GM04503 (cell line): Measurements from ENCODE around the gene CFAP65.

Experiments
- DNase-seq: peaks from one replicate; pipeline ENCODE4 v3.0.0-alpha.2; 2012; ENCODE audit warnings: low read depth

CFAP65 gene, protein sequence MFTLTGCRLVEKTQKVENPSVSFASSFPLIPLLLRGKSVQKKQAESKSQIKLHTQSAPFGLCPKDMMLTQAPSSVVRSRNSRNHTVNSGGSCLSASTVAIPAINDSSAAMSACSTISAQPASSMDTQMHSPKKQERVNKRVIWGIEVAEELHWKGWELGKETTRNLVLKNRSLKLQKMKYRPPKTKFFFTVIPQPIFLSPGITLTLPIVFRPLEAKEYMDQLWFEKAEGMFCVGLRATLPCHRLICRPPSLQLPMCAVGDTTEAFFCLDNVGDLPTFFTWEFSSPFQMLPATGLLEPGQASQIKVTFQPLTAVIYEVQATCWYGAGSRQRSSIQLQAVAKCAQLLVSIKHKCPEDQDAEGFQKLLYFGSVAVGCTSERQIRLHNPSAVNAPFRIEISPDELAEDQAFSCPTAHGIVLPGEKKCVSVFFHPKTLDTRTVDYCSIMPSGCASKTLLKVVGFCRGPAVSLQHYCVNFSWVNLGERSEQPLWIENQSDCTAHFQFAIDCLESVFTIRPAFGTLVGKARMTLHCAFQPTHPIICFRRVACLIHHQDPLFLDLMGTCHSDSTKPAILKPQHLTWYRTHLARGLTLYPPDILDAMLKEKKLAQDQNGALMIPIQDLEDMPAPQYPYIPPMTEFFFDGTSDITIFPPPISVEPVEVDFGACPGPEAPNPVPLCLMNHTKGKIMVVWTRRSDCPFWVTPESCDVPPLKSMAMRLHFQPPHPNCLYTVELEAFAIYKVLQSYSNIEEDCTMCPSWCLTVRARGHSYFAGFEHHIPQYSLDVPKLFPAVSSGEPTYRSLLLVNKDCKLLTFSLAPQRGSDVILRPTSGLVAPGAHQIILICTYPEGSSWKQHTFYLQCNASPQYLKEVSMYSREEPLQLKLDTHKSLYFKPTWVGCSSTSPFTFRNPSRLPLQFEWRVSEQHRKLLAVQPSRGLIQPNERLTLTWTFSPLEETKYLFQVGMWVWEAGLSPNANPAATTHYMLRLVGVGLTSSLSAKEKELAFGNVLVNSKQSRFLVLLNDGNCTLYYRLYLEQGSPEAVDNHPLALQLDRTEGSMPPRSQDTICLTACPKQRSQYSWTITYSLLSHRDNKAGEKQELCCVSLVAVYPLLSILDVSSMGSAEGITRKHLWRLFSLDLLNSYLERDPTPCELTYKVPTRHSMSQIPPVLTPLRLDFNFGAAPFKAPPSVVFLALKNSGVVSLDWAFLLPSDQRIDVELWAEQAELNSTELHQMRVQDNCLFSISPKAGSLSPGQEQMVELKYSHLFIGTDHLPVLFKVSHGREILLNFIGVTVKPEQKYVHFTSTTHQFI (N-terminal part only)

DNA sequence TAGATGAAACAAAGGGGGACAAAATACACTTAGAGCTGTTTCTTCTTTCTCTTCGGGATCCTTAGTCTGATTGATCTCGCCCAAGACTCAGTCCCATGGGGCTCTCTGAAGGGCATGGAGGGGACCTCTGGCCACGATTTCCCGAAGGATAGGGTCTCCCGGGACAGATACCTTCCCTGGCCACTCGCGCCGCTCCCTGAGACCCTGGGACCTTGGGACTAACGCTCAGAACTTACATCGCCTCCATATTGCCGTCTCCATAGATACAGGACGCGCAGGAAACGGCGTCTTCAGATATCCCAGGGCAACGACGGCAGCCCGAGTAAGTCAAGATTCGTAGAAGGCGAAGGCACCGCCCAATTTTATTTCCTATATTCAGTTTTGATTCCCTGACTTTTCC, at the start of gene CFAP65:
Gene CFAP65, minus strand, starts transcription at position 265 of the 400 bp plus-strand sequence. CDS start 2,468 bp downstream, outside the sequence.
- DNase-seq: no peak

DNA sequence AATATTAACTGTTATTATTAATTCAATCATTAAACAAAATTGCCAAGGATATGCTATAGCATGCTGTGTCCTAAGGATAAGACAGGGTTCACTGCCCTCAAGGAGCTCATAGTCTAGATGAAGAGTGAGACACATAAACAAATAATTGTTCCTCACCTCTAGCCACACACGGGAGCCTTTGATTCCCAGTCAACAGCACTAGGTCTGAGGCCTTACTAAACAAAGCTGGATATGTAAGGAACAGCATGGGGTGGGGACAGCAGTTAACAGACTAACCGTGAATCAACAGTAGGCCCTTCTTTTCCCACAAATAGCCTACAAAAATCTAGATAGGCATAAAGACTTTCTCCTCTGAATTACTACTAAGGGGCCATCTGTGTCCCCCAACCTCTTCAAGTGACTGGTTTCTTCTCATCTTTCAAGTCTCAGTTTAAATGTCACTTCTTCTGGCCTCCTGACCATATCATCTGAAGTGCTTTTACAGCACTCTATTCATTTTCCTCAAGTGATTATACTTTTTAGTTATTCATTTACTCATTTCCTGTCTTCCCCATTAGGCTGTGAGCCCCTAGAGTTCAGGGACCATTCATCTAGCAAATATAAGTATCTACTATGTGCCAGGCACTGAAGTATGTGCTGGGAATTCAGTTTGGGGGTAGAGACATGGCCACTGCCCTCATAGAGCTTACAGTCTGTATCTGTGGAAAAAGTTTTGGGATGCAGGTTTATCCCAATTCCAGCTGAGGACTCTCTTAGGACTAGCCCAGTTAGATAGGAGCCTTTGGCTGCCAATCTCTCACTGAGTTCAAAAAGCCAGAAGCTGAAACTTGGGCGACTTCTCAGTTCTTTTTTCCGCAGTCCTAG, 49.4 kb upstream of the CFAP65 start:
- DNase-seq: no peak

DNA sequence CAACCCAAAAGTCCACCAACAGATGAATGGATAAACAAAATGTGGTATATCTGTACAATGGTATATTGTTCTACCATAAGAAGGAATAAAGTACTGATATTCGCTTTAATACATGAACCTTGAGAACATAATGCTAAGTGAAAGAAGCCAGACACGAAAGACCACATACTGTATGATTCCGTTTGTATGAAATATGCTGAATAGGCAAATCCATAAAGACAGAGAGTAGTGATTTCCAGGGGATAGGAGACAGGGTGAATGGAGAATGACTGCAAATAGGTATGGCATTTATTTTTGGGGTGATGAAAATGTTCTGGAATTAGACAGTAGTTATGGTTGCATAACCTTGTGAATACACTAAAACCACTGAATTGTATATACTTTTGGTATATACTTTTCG, 48.0 kb upstream of the CFAP65 start:
- no peak for DNase-seq

DNA sequence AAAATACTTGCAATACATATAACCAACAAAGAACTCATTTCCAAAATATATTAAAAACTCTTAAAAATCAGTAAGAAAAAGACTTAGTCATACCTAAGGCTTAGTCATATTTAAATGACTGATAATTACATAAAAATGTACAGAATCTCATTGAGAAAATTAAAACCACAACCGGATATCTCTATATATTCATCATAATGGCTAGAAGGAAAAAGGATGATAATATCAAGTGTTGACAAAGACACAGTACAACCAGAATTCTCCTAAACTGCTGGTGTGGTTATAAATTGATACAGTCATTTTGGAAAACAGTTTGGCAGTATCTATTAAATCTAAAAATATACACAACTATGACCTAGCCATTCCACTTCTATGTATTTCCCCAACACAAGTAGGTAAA, 46.5 kb upstream of the CFAP65 start:
- no peak for DNase-seq

DNA sequence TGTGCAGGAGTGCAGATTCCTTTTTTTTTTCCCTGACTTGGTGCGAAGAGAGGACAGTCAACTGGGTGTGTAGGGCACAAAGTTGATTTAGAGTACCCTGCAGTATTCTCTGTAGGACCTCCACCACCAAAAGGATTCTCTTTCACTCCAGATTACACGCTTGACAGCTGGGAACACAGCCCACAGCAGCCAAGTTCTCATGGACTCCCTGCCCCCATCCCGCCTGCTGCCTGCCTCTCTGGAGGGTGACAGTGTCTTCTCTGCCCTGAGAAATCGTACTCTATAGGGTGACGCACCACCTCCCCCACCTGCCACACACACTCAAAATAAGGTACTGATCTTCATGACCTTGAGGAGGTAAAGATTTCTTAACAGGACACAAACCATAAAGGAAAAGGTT, 46.0 kb upstream of the CFAP65 start:
- no peak for DNase-seq

DNA sequence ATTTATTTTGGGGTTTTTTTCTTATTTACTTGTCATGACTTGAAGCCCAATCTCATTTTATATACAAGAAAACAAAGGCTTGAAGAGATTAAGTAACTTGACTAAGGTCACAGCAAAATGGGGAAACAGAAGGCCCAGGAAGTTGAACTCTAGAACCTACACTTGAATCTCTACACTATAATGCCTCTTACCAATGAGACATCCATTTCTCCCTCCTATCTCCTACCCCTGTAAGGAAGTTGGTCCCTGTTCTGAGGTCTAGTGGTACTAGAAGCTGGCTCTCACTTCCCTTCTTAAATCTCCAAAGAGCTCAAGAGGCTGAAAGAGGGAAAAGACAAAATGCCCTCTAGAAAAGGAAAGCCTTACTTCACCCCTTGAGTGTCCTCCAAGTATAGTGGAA, 44.9 kb upstream of the CFAP65 start:
- DNase-seq: no peak

DNA sequence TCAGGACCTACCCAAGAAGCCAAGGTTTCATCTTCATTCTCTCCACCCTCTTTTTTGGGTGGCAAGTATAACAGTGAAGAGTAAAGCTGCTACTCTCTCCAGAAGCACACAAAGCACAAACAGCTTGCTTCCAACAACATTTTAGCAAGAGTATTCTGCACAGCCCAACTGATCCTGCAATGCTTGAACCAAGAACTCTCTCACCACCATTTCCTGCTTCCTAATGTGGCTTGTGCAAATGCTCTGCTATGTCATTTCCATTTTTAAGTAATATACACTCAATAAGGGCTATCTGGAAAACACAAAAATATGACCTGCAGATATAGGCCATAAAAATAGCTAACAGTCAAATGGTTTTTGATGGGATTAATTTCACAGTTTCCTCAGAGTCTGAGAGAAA, 43.5 kb upstream of the CFAP65 start:
- DNase-seq: no peak

DNA sequence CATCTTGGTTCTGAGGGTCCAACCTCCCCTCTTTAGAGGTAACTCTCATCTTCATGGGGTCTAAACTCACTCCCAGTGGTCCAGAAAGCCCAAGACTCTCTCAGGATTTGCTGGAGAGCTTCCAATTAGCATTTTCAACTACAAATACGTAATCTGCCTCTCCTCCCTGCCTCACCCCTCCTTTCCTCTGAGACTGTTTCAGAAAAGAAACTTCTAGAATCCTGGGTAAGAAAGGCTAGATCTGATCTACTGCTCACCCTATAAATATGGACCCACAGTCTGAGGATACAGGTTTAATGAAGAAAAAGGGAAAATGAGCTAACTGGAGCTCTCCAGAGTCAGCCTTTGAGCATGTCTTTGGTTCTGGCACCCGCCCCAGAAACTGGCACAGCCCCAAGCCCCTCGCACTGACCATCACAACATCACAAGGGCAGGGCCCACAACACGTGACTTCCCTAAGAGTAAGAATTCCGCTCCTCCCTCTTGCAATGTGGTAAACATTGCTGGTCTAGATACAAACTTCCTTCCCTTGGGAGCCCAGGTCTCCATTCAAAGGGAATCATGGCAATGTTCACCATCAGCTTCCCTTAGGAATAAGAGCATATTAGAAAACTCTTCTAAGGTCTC, 41.1 kb upstream of the CFAP65 start:
- DNase-seq: no peak

DNA sequence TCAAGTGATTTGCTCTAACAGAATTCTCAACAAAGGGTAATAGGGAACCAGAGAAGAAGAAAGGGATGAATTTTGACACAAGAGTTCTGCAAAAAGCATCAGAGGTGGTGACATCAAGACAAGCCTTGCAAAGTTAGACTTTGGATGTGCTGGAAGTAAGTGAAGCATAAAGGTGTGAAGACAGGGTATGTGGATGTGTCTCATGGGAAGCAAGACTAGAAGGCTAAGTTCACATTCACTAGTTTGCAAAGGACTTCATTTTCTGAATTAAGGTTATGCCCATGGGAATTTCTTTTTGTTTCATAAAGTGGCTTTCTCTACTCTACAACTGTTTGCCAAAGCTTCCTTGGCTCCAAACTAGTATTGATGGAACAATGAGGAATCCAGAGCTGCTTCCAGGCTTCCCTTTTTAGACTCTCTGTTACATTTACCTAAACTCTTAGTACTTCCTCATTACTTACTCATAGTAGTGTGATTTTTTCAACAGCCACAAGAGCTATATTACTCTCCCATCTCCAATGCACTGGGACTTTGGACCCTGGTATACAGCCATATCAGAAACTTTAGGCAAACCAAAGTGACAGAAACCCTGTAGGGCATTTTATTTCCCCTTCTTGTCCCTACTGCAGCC, 40.5 kb upstream of the CFAP65 start:
- no peak for DNase-seq

DNA sequence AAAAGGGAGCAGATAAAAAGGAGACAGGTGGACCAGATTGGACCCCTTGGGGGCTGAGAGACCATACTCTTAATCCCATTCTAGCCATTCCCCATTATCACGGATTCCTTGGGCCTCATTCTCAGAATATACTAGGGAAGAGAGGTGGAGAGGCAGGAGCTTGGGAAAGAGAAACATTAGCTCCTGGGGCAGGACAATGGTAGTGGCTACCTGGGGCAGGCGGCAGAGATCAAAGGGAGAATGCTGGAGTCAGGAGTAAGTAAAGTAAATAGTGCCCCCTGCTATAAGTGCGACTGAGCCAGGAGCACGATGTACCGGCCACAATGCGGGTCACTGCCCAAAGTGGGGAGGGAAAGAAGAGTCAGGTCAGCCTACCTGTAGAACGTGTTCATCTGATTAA, 39.8 kb upstream of the CFAP65 start:
- DNase-seq: no peak

DNA sequence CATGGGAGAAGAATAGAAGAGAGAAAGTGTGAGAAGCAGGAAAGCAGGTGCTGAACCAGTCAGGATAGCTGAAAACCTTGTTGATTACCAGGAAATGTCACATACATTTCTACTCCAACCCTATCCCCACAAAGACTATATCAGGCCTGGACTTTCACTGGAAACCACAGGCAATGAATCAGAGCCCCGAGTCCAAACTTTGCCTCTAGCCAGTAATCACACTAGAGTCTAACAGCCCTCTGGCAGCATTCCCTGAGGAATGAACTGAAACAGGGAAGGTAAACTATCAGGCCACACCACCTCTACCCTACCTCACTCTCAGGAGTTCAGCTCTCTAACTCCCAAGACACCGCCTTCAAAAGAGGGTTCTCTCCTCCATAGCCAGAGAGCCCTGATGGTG, 38.1 kb upstream of the CFAP65 start:
- DNase-seq: no peak

DNA sequence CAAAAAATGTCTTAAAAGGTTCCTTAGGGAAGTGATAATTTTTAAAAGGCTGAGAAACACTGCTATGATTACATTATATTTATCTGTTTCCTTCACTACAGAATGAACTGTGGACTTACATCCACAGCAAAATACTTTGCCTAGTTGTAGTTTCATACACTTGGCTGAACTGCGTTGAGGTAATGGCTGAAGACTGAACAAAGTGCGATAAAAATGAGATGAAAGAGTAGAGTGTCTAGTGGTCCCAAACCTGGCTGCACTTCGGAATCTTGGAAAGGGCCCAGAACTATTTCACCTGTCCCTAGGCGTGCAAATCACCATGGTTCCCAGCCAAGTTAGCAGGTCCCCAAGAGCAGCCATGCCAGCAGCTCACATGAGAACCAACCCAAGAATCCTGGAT, 37.6 kb upstream of the CFAP65 start:
- no peak for DNase-seq

DNA sequence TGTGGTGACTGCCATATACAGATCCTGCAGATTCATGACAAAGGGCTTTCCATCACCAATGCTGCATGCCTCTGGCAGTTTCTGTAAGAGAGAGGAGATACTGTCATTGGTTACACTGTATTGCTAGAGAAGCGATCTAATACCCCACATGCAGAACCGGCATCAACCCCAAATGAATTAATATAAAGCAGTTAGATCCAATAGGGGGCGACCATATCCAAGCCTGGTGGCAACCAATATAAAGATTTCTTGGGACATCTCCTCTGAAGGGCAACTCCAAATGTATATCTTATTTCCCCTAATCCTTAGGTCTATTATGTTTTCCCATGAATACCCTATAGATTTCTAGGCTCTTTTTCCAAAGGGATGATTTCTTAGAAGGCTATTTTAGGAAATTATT, 36.8 kb upstream of the CFAP65 start:
- DNase-seq: no peak

DNA sequence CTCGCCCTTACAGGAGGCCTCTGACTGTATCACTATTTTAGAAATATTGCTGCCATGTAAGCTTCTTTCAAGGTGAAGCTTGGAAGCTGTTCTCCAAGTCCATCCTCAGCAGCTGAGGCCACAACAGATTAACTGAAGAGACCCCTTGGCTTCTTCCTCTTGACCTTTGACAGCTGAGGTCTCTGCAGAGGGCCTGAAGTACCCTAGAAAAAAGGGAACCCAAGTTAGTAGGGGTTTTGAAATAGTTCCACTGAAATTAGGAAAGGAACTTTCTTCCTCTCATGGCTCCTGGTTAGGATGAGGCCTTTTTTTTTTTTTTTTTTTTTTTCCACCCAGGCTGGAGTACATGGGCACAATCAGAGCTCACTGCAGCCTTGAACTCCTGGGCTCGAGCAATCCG, 34.9 kb upstream of the CFAP65 start:
- no peak for DNase-seq

DNA sequence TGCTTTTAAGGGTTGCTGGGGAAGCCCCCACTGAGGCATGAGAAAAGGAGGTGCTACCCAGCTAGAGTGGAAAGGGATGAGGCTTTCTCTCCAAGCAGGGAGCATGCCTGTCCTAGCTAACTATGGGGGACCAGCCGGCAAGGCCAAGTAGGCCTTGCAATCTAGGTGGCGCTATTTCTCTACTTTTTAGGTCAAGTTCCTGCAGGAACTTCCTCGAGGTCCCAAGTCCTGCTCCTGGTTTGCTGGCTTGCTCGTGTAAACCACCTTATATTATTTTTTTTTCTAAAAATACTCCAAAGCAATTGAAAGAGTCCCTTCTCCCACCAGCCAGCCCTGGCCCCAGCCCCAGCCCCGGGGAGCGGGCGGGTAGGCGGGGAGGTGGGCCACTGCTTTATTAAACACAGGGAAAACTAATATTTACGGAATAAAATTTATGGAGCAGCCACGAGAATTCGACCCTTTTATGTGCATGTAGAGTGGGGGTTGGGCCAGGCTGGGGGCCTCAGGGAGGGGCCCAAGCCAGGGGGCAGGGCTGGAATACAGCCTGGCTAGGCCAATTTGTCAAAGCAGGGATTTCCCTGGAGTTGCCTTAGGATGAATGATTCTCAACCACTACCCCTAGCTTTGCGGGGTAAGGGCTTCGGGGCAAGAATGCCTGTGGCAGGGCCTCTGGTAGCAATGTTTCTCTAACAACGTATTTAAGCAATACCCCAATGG, 32.3 kb upstream of the CFAP65 start:
- no peak for DNase-seq

DNA sequence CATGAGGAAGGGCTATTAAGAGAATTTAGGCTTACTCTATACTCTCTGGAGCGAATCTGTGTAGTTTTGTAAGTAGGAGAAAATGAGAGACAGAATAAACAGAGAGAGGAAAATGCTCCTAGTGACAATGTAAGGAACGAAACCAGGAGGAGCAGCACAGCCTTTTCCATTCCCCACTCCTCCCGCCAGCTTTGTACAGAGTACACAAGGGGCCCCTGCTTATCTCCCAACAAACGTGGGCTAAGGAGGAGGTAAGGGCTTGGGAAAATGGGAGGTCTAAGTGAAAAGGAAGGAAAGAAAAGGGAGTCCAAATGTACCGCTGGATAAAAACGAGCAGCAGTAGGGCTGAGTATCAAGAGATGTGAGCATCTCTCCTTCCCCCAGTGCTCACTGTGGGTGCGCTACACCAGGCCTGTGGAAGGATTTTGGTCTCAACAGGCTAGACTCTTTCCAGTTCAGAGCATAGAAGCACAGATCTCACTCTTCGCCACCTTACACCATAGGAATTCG, 31.5 kb upstream of the CFAP65 start:
- DNase-seq: no peak

DNA sequence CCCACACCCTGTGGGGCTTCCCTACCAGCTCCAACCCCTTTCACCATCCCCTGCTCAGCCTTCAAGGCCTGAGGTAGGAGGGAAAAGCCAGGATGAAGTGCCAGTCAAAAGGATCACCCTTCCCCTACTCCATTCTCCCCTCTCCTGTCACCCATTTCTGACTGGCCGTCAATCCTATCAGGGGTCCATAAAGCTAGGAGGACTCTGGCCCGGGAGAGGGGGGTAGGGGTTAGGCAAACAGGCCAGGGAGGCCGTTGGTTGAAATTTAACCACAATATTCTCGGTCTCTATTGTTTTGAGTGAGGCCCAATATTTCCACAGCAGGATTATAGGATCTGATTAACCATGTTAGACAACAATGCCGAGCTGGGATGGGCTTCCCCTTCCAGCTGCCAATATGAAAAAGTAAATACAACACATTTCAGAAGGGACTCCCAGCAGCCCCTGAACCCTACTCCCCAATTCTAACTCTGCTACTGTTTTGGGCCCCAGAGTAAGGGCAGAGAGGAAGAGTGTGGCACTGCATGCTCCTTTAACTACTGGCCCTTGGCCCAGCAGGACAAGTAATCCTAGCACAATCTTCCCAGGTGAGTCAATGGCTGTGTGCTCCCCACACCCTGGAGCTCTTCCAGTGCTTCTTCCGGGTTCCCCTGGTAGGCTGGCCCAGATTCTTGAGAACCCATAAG, 30.0 kb upstream of the CFAP65 start:
- no peak for DNase-seq

DNA sequence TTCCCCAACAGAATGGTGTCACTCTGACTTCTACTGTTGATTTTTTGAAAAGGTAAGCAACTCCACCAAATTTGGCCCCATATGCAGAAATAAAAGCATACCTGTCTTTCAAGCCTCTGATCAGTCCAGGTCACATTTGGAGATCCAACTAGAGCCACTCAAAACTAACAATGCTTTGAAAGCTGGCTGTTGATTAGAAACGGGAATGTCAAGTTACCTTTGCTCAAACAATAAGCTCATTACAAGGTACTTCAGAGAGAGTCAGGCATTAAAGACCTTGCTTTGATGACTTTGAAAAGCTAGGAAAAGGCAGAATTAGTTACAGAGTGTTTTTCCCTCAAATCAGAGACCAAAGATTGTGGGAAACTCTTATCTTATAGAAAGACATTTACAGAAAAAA, 24.2 kb upstream of the CFAP65 start:
- DNase-seq: no peak

DNA sequence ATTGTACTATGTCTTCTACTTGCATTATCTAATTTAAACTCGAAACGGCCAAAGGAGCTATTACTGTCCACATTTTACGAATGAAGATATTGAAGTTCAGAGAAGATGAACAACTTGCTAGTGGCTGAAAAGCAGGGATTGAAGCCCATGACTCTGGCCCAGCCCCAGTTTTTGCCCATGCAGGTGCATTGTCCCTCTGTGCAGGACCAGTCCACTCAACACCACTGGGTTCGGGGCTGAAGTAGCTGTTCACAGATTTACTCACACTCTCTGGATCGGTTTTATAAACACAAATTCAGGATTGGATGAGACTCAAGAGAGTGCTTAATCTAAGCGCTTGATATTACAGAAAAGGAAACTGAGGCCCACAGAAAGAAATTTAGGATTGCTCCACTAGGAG, 20.8 kb upstream of the CFAP65 start:
- no peak for DNase-seq
